GM18508 (cell line): ENCODE measurements around the gene PGAM2.
"Not testable (repeated sequence)": the region's sequence is repeated elsewhere in the genome, so short reads cannot be mapped to it uniquely, and the experiment has no call there.

Experiments
- ATAC-seq: cut with Tn5 transposase; IDR thresholded peaks from one replicate; pipeline ENCODE4 v1.9.1; 2021; ENCODE audit warnings: moderate number of reproducible peaks; ENCODE audit not compliant: insufficient read depth, unreplicated experiment

Gene PGAM2

DNA sequence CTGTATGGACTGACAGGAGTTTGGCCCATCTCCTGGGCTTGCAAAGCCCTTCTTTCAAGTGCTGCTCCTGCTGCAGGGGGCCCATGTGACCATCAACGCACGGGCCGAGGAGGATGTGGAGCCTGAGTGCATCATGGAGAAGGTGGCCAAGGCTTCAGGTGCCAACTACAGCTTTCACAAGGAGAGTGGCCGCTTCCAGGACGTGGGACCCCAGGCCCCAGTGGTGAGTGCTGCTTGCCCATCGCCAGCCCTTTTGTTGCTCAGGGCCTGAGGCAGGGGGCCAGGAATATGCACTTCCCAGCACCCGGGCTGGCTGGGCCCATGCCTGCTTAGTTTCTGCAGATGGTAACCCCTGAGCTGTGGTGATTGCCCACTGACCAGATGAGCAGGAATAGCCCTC lies 8.7 kb downstream of the PGAM2 start:
- no peak for ATAC-seq

GRCh38 chr7:44052771-44053365 lies 12.5 kb downstream of the PGAM2 start:
- no peak for ATAC-seq

DNA sequence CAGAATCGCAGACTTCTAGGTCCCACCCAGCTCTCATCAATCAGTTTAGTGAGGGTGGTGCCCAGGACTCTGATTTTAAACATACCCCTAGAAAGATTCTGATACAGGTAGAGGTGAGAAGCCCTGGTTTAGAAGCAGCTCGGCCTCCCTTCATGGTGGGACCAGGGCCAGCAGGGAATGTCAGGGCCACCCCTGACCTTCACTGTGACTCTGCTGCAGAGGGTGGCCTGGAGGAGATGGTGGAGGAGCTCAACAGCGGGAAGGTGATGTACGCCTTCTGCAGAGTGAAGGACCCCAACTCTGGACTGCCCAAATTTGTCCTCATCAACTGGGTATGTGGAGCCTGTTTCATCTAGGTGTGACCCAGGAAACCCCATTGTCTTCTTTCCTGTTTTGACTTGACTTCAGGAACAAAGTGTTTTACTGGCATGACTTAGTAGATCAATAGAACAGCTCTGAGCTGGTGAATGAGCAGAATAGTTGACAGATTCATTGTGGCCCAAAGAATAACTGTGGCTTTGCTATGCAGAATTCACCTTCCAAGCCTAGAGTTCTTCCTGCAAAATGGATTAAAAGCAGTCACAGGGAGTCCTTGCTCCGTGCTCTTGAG lies 13.7 kb downstream of the PGAM2 start:
- ATAC-seq, result no peak

- no peak for ATAC-seq
Measured at GRCh38 chr7:44050915-44051560, 14.3 kb downstream of the PGAM2 start.

DNA sequence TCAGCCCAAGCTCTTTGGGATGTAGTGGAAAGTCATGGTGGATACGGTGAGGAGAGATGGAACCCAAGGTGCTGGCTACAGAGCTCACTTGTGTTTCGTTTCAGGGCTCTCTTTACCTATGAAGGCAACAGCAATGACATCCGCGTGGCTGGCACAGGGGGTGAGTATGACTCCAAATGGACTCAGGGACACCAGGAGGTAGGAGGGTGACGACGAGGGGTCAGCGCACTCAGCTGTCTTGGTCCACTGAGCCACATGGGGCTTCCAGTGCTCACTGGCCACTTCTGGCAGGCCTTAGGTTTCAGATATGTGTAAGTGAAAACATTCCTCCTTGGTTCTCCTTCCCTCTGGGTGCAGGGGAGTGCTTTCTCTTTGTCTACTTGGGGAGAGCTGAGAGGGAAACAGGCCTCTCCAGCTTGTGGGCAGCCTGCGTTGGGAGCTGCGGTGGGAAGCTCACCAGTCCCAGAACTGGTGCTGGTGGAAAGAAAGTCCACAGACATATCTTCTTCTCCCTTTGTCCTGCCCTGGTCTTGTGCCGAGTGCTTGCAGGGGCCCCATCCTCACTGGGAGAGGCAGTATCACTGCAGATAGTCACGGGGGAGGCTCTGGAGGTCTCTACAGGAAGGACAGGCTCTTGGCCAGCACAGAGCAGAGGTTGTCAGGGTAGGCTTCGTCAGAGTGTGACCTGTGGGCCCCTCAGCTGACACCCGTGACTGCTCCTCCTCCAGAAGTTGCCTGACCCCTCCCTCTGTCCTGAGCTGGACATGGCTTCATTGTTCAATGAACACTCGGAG lies 15.0 kb downstream of the PGAM2 start:
- ATAC-seq, result no peak

- ATAC-seq, result no peak
Measured at GRCh38 chr7:44048031-44048795, 17.2 kb downstream of the PGAM2 start.

GRCh38 chr7:44046321-44047061 lies 18.9 kb downstream of the PGAM2 start:
- peak; percentile 59 for ATAC-seq

DNA sequence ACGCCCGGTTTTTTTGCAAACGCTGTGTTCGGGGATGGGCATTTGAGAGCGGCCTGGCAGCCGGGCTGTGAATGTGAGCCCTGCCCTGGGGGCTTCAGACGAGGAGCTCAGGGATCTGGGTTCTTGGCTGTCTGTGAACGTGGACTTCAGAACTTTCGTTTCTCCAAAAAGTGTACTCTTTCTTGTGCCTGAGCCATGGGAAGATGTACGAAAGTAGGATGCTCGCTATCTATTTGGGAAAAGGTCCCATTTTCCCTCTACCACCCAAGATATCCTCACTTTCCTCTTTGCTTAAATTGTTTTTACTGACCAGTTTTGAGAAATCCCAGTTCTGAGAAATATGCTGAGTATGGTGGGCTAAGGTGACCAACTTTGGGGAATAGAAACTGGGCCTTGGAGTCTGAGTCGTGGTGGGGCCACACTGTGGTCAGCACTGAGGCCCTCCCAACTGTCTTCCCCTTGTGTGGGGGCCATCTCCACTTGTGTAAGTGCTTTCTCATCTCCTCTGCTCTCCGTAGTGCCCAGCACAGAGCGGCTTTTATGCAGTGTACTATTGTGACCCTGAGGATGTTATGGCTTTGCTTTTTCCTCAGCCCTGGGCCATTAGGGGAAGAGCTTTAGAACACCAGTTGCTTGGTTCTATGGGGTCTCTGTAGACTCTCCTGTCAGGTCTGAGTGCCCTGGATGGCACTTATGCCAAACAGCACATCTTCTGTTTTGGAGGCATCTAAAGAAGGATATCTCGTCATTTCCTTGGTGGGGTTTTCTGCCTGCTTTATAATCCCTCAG lies 19.9 kb downstream of the PGAM2 start:
- no peak for ATAC-seq

DNA sequence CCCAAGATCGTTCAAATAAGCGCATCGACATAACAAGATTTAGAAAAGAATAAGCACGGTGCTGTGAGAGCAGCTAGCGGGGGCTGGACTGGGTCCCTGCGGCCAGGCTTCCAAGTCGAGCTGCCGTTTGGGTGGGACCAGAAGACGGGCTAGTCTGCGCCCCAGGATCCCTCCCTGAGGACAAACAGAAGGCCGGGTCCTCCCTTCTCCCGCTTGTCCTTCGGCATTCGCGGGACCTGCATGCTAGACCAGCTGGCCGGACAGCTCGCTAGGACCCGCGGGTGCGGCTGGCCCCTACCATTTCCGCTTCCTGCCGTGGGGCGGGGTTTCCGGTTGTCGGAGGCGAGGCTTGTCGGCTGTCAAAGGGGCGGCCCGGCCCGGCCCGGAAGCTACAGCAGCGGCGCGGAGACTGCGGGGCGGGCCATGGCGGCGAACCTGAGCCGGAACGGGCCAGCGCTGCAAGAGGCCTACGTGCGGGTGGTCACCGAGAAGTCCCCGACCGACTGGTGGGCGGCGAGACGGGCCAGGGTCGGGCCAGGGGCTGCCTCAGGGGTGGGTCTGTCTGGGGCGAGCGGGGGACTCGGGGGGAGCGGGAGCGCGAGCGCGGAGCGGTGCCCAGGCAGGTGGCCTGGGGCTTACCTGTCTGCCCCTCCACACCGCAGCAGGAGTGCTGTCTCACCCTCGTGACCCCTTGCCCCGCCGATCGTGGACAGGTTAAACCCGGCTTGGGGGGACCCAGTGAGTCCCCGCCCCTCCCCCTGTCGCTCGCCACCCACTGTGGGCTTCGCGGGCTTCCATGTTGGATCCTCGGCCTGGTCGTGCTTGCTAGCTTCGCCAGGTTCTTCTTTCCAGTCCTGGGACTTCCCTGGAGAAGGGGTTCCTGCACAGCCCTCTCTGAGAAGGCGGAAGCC lies 20.8 kb downstream of the PGAM2 start, which contains the start of gene DBNL:
Gene DBNL, plus strand, starts transcription at position 388 of the 911 bp plus-strand sequence. Its CDS starts 36 bp downstream, at position 424.
- ATAC-seq, result no peak

GRCh38 chr7:44043902-44044301 lies 21.5 kb downstream of the PGAM2 start:
- ATAC-seq, result no peak

GRCh38 chr7:44042221-44042620 lies 23.1 kb downstream of the PGAM2 start:
- no peak for ATAC-seq

GRCh38 chr7:44040493-44040891 lies 24.9 kb downstream of the PGAM2 start:
- not testable (repeated sequence) for ATAC-seq

DNA sequence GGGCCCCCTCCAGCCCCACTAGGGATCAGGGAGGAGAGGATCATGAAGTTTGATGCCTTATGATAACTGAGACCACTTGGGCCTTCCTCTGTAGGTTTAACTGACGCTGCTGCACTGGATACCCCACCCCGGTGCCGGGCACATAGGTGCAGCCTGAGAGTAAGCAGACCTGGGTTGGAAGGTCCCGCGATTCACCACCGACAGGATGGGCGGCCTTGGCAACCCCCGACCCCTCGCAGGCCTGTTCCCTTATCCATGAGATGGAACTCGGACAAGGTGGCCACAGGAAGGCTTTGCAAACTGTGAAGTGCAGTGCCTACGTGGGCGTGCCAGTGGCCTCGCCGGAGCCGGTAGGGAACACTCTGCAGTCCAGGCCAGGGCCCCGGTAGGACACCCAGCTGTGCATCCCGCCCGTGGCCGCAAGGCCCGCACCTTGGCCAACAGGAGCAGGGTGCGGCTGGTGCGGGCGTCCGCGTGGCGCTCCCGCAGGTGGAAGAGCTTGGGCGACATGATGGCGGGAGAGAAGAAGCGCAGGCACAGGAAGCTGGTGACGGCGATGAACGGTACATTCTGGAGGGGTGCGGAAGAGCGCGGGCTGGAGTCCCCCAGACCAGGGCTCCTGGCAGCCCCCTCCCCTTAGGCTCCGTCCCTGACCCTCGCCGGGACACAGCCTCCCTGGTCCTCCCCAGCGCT lies 25.4 kb downstream of the PGAM2 start:
- not testable (repeated sequence) for ATAC-seq

DNA sequence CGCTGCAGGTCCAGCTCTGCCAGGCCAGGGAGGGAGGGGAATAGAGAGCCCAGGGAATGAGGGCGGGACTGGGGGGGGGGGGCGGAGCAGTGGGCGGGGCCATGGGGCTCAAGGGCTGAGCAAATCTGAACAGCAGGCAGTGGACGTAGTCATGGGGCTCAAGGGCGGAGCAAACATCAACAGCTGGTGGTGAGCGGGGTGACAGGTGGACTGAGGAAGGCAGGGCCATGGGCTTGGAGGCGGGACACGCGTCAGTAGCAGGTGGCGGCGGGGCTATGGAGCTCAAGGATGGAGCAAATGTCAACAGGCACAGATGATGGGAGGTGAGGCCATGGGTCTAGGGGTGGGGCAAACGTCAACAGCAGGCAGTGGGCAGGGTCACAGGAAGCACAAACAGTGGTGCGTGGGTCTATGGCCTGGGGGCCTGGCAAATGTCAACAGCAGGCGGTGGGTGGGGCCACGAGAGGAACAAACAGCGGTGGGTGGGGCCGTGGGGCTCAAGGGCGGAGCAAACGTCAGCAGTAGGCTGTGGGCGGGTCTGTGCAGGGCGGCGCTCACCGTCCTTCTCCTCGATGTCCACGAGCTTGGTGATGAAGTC lies 26.3 kb downstream of the PGAM2 start:
- peak; percentile 32 for ATAC-seq

DNA sequence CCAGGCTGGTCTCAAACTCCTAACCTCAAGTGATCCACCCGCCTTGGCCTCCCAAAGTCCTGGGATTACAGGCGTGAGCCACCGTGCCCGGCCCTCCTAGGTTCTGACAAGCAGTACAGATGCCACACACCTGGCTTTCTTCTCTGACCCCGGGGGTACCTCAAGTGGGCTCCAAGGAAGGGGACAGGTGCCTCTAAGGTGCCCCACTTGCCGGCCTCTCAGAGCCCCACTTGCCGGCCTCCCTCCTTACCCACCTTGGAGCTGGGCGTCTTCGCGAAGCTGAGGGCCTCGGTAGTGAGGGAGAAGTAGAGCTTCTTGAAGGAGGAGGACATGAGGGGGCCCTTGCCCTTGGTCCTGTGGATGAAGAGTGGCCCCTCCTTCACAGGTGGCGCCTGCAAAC lies 26.8 kb downstream of the PGAM2 start:
- ATAC-seq, result not testable (repeated sequence)

DNA sequence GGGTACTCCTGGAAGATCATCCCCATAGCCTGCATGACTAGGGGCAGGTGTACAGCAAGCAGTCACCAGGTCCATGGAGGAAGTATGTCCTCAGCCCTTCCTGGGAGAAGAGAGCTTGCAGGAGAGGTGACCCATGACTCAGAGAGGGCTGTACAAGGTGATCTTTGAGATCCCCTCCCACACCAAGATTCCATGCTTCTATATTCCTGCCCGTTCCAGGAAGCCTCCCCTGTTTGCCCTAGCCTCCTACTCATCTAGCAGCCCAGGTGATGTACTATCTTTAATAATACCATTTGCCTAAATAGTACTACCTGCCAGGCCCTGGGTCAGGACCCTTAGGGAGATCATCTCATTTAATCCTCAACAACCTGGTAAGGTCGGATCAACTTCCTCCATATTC lies 27.4 kb downstream of the PGAM2 start:
- ATAC-seq, result not testable (repeated sequence)

DNA sequence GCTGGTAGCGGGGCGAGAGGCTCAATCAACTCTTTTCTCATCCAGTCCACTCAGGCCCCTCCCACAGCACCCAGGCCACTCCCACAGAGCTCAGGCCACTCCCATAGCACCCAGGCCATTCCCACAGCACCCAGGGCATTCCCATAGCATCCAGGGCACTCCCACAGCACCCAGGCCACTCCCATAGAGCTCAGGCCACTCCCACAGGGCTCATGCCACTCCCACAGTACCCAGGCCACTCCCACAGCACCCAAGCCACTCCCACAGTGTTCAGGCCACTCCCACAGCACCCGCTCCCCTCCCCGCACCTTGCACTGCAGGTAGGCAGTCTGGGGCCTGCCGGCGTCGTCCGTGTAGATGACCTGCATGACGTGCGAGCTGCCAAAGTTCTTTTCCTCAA lies 29.0 kb downstream of the PGAM2 start:
- ATAC-seq, result not testable (repeated sequence)
